Muscle layer of duodenum (tissue), 2 donors: ENCODE measurements around the gene MCTS1.

Experiments used
- H3K27ac ChIP-seq: one replicate; pipeline ENCODE4 v1.7.0; 2013; ENCODE audit warnings: mild to moderate bottlenecking, low read length
- H3K27me3 ChIP-seq: one replicate; pipeline ENCODE4 v1.7.0; 2013; ENCODE audit warnings: low read depth, mild to moderate bottlenecking, control low read depth, low read length
- H3K36me3 ChIP-seq, 2 donors: one replicate each; pipeline ENCODE4 v1.7.0; 2013; ENCODE audit warnings: low read length in 2 of 2, control low read depth in 1 of 2, mild to moderate bottlenecking in 1 of 2; ENCODE audit not compliant: insufficient read depth in 2 of 2, control insufficient read depth in 1 of 2
- H3K4me1 ChIP-seq, 2 donors: one replicate each; pipeline ENCODE4 v1.7.0; 2013; ENCODE audit warnings: low read length in 2 of 2, mild to moderate bottlenecking in 2 of 2, control low read depth in 1 of 2, moderate library complexity in 1 of 2; ENCODE audit not compliant: insufficient read depth in 2 of 2, control insufficient read depth in 1 of 2
- H3K4me3 ChIP-seq, 2 donors: one replicate each; pipeline ENCODE4 v1.7.0; 2013; ENCODE audit warnings: low read length in 2 of 2, low read depth in 1 of 2, mild to moderate bottlenecking in 1 of 2
- H3K9me3 ChIP-seq, 2 donors: one replicate each; pipeline ENCODE4 v1.7.0; 2013; ENCODE audit warnings: low read length in 2 of 2, control low read depth in 1 of 2, mild to moderate bottlenecking in 1 of 2; ENCODE audit not compliant: control insufficient read depth in 1 of 2
- donor health status: healthy.

Gene MCTS1

GRCh38 chrX:120603707-120604360 is at the start of gene MCTS1:
Gene MCTS1, plus strand, starts transcription at chrX:120604101. Its CDS starts 136 bp downstream, at chrX:120604237.
- no peaks in the 10 kb centered on the region for H3K9me3 ChIP-seq
- H3K4me1 ChIP-seq = peaks cover 0 to 7% of the 10 kb centered on the region in 2 donors
- H3K27me3 ChIP-seq = no peaks in the 10 kb centered on the region
- H3K4me3 ChIP-seq = peak within 1 kb of the TSS; percentile 57 to 91
- H3K27ac ChIP-seq = peak within 1 kb of the TSS; percentile 97
- peaks cover 0 to 7% of the 10 kb centered on the region in 2 donors for H3K36me3 ChIP-seq

GRCh38 chrX:120556251-120556650 is 47.6 kb upstream of the MCTS1 start:
- peaks cover 8 to 16% of the 10 kb centered on the region in 2 donors for H3K36me3 ChIP-seq

GRCh38 chrX:120559804-120560203 is 44.1 kb upstream of the MCTS1 start:
- Histone ChIP-seq H3K9me3 (no peaks in the 10 kb centered on the region), H3K27me3 (no peaks in the 10 kb centered on the region), H3K4me1 (peaks cover 6 to 11% of the 10 kb centered on the region in 2 donors), H3K27ac (peak overlapping the region; percentile 90), H3K36me3 (peaks cover 6 to 16% of the 10 kb centered on the region in 2 donors), H3K4me3 (peak overlapping the region; percentile 72 to 87)

More at GRCh38 chrX:120556251-120556650, 47.6 kb upstream of the MCTS1 start:
- no peak overlapping the region for H3K27ac ChIP-seq
- no peak overlapping the region for H3K4me3 ChIP-seq
- no peaks in the 10 kb centered on the region for H3K9me3 ChIP-seq
- peaks cover 3 to 7% of the 10 kb centered on the region in 2 donors for H3K4me1 ChIP-seq
- H3K27me3 ChIP-seq = no peaks in the 10 kb centered on the region

- Histone ChIP-seq H3K27me3 (no peaks in the 10 kb centered on the region), H3K36me3 (peaks cover 6 to 16% of the 10 kb centered on the region in 2 donors), H3K27ac (peak overlapping the region; percentile 90), H3K9me3 (no peaks in the 10 kb centered on the region), H3K4me1 (peaks cover 6 to 11% of the 10 kb centered on the region in 2 donors), H3K4me3 (peak overlapping the region; percentile 72 to 87)
These were observed 43.5 kb upstream of the MCTS1 start for GRCh38 chrX:120560405-120560841.

GRCh38 chrX:120560842-120561633 is 42.9 kb upstream of the MCTS1 start, which contains the start of gene CUL4B:
Gene CUL4B, minus strand, starts transcription at chrX:120560962. Its CDS starts 324 bp downstream, at chrX:120560638.
- H3K4me1 ChIP-seq = peaks cover 6 to 11% of the 10 kb centered on the region in 2 donors
- H3K4me3 ChIP-seq = peak within 1 kb of the TSS; percentile 72 to 87
- peaks cover 6 to 13% of the 10 kb centered on the region in 2 donors for H3K36me3 ChIP-seq
- no peaks in the 10 kb centered on the region for H3K9me3 ChIP-seq
- no peaks in the 10 kb centered on the region for H3K27me3 ChIP-seq
- H3K27ac ChIP-seq = peak within 1 kb of the TSS; percentile 96

- no peaks in the 10 kb centered on the region for H3K9me3 ChIP-seq
- H3K4me1 ChIP-seq = peaks cover 6 to 11% of the 10 kb centered on the region in 2 donors
- no peaks in the 10 kb centered on the region for H3K27me3 ChIP-seq
- peak overlapping the region; percentile 96 for H3K27ac ChIP-seq
- H3K4me3 ChIP-seq = peak overlapping the region; percentile 58 to 69
- peaks cover 3 to 7% of the 10 kb centered on the region in 2 donors for H3K36me3 ChIP-seq
These were observed 42.0 kb upstream of the MCTS1 start for GRCh38 chrX:120561634-120562568.

- Histone ChIP-seq H3K4me3 (no peak overlapping the region), H3K9me3 (no peaks in the 10 kb centered on the region), H3K27ac (peak overlapping the region; percentile 96), H3K27me3 (no peaks in the 10 kb centered on the region), H3K36me3 (peaks cover 2 to 3% of the 10 kb centered on the region in 2 donors), H3K4me1 (peaks cover 6 to 9% of the 10 kb centered on the region in 2 donors)
These were observed 41.4 kb upstream of the MCTS1 start for GRCh38 chrX:120562569-120562926.

- Histone ChIP-seq H3K9me3 (no peaks in the 10 kb centered on the region), H3K27ac (no peak overlapping the region), H3K4me3 (no peak overlapping the region), H3K36me3 (peaks cover 0 to 3% of the 10 kb centered on the region in 2 donors), H3K4me1 (peaks cover 4 to 6% of the 10 kb centered on the region in 2 donors), H3K27me3 (no peaks in the 10 kb centered on the region)
These were observed 39.0 kb upstream of the MCTS1 start for GRCh38 chrX:120564925-120565324.

GRCh38 chrX:120566817-120567216 is 37.1 kb upstream of the MCTS1 start:
- Histone ChIP-seq H3K4me3 (no peak overlapping the region), H3K4me1 (peaks cover 4 to 6% of the 10 kb centered on the region in 2 donors), H3K9me3 (no peaks in the 10 kb centered on the region), H3K27me3 (no peaks in the 10 kb centered on the region), H3K36me3 (no peaks in the 10 kb centered on the region), H3K27ac (no peak overlapping the region)

GRCh38 chrX:120568035-120568434 is 35.9 kb upstream of the MCTS1 start:
- Histone ChIP-seq H3K4me3 (no peak overlapping the region), H3K27me3 (no peaks in the 10 kb centered on the region), H3K36me3 (no peaks in the 10 kb centered on the region), H3K9me3 (no peaks in the 10 kb centered on the region), H3K4me1 (peaks cover 0 to under 1% of the 10 kb centered on the region in 2 donors), H3K27ac (no peak overlapping the region)
